Stimulated activated CD4-positive, alpha-beta T cell treated with anti-CD3 and anti-CD28 coated beads, TNF-alpha, amount 100 ng/mL, for 24 hours (primary cell): ENCODE measurements around the gene CPT1B.

Experiments used
- DNase-seq, 3 experiments: peaks; one replicate each; pipeline ENCODE4 v3.0.0-alpha.2; 2020; ENCODE audit warnings: low read depth in 3 of 3

The CPT1B gene

GRCh38 chr22:50585781-50586180 is 7.6 kb upstream of the CPT1B start:
- DNase-seq: no peak

- no peak for DNase-seq
Measured at GRCh38 chr22:50585238-50585637, 7.0 kb upstream of the CPT1B start.

DNA sequence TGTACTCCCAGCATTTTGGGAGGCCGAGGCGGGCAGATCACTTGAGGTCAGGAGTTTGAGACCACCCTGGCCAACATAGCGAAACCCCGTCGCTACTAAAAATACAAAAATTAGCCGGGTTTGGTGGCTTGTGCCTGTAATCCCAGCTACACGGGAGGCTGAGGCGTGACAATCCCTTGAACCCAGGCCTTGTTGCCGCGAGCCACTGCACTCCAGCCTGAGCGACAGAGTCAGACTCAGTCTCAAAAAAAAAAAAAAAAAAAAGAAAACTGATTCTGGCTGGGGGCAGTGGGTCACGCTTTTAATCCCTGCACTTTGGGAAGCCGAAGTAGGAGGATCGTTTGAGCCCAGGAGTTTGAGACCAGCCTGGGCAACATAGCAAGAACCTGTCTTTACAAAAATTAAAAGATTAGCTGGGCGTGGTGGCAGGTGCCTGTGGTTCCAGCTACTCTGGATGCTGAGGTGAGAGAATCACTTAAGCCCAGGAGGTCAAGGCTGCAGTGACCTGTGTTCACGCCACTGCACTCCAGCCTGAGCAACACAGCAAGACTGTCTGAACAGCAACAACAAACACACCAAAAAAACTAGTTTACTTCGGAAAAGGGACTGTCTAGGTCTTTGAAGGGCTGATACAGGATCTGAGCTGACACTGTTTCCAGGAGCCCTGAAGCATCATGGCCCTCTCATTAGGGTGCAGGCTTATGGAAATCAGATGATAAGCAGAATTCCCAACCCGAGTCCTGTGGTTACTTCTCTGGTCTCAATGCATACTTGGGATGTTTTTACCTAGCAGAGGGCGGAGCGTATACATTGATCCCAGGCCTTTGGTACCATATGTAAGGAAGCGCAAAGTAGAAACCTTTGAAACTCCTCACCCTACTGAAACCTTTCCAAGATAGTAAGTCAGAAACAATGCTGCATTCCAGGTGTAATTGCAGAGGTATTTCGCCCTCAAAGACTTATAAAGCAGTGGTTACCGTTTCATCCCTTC is 6.2 kb upstream of the CPT1B start:
- no peak for DNase-seq

- peak in 1 of 3 experiments; percentile 14 for DNase-seq
Measured at GRCh38 chr22:50583294-50583861, 5.2 kb upstream of the CPT1B start.

DNA sequence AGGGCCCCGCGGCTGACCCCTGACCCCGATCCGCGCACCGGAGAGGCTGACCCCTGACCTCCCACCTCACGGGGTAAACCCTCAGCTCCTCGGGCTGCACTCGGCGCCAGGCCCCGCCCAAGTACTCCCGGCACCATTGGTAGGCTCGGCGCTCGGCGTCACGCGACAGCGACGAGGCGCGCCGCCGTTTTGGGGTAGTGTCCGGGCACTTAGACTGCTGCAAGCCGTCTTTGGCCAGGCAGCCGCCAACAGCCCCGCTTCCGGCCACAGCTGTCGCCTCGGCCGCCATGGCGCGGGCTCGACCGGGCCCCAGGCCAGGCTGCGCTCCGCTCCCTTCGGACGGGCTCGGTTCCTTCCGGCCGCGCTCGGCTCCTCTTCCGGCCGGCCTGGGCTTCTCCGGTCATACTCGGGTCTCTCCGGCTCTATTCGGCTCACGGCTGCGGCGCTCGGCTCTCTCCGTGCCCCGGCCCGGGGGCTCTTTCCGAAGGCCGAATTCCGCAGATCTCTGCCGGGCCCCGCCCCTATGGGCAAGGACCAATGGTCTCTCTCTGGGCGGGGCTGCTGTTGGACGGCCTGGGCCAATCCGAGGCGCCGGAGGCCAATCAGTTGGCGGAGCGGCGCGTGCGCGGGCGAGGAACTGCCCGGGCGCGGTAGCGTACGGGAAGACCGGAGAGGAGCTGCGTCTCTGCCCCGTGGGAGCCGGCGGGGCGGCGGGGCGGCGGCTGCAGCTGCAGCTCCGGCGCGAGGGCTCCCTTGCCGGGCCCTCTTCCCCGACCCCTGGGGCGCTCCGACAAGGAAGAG is 4.5 kb upstream of the CPT1B start, which contains the start of gene CHKB:
CHKB (minus strand) TSS at position 357 of the 801 bp plus-strand sequence; CDS start at position 289, 68 bp downstream.
- DNase-seq: peak; percentile 96 to 99 (median 97)

GRCh38 chr22:50581950-50582492 is 3.8 kb upstream of the CPT1B start:
- peak in 1 of 3 experiments; percentile 24 for DNase-seq

DNA sequence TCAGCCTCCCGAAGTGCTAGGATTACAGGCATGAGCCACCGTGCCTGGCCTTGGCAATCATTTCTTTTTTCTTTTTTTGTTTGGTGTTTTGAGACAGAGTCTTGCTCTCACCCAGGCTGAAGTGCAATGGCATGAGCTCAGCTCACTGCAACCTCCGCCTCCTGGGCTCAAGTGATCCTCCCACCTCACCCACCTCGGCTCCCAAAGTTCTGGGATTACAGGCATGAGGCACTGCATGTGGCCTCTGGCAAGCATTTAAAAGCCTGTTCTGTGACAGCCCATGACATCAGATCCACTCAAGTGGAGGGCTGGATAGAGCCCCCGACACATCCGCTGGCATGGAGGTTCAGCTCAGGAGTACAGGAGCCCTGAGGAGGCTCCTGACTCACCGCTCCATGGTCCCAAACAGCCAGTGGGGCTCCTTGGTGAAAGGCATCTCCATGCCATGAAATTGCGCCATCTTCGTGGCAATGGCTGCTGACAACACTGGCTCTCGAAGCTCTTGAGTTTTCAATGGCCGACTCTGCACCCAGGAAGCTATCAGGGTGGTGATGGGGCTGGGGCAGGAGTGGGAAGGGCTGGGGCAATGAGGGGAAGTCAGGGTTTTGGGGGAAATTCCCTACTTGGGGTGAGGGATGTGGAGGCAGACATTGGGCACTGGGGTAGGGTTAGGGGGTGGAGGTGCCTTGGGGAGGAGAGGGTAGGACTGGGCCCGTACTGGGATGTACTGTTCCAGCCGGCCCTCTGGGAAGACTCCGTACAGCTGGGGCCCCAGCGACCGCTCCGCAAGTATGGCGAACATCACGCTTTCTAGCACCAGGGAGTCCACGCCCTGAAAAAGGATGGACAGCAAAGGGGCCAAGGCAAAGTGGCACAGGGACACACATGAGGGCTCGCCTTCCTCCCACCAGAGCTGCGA is 3.1 kb upstream of the CPT1B start:
- no peak for DNase-seq

DNA sequence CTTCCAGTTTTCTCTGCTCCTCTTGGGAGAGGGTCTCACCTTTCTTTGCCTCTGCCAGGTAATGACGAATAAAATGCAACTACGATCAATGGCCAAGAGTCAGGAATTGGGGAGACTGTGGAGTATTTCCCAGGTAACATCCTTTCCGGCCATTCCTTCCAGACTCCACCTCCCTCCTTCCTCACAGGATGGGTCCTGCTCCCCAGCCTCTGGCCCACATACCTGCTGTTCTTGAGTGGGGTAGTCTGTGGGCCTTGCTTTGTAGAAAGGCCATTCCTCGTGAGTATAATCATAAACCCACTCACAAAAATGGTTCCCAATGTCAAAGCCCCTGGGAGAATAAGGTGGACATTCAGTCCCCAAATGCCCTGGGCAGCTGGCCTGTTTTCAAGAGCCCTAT is 1.5 kb upstream of the CPT1B start:
- no peak for DNase-seq

GRCh38 chr22:50578776-50579310 is 616 bp upstream of the CPT1B start:
- DNase-seq: no peak

DNA sequence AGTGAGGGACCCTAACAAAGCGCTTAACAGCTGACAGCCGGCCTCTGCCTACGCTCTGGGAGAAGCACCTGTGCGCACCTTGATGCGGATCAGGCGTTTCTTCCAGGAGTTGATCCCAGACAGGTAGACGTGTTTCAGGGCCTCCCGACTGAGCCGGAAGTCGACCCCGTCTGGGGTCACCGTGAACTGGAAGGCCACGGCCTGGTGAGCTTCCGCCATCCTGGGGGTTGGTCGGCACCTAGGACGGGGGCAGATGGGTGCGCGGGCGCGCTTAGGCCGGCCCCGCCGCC is 585 bp downstream of the CPT1B start:
- no peak for DNase-seq

DNA sequence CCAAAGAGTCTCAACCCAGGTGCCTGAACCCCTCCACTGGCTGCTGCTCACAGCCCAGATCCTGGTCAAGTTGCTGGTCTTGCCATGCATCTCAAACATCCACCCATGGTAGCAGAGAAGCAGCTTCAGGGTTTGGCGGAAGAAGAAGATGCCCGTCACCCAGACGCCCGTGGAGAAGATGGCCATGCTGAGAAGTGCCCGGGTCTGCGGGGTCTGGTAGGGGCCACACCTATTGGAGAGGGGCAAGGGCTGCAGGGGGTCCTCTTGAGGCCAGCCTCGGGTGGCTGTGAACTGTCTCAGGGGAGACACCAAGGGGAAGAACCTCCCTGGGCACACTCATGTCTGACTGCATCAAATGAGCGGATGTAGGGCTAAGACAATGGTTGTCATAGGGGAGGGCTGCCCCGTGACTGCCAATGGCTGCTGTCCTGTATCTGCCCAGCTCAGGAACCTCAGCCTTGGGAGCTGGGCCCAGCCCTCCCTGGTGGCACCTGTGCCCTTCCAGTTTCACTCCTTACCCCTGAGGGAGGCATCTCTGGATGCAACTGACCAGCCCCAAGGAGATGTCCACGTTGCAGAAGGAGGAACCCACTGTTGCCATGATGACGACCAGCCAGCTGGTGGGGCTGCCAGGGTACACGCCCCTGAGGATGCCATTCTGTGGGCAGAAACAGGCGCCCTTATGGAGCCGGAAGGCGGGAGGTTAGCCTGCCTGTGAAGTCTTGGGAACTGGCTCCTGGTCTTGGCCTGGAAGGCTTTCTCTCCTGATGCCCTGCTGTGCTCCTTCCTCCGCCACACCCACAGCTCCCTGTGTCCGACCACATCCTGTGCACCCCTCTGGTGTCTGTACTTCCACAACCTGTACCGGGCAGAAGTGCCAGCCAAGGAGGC is 1.2 kb downstream of the CPT1B start:
- DNase-seq: no peak

DNA sequence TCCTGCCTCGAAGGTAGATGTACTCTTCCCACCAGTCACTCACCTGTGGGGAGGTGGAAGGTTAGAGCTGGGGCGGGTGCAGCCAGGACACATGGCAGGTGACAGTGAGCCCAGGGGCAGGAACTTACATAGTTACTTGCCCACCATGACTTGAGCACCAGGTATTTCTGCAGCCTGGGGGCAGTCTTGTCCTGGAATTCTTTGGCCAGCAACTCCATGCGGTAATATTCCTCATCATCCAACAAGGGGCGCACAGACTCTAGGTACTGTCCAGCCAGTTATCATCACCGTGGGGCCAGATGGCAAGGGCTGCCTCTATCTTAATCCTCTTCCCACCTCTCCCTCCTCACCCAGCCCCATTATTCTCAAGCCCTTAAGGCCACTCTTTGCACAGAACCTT is 2.2 kb downstream of the CPT1B start:
- DNase-seq: no peak

DNA sequence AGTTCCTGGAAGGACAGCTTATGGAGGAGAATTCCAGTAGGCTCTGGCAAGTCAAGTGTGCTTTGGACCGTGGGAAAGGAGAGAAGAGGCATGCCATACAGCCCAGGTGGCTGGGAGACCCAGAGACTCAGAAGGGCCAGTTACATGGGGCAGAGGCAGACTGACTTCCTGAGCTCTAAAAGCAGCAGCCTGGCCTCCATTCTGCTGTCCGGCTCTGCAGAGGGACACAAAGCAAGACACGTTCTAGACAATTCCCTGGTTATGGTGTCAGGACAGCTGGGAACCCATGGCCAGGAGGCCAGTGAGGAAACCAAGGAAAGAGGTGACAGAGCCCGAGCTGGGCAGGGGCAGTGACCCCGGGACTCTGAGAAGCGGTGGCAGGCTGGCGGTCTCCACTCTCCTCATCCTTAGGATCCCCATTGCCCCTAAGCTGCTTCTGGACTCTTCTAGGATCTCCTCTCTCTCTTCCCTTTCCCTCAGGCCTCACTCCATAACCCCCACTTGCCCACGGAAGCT is 2.7 kb downstream of the CPT1B start:
- DNase-seq: no peak

- DNase-seq: no peak
Measured at GRCh38 chr22:50574383-50574755, 3.9 kb downstream of the CPT1B start.

DNA sequence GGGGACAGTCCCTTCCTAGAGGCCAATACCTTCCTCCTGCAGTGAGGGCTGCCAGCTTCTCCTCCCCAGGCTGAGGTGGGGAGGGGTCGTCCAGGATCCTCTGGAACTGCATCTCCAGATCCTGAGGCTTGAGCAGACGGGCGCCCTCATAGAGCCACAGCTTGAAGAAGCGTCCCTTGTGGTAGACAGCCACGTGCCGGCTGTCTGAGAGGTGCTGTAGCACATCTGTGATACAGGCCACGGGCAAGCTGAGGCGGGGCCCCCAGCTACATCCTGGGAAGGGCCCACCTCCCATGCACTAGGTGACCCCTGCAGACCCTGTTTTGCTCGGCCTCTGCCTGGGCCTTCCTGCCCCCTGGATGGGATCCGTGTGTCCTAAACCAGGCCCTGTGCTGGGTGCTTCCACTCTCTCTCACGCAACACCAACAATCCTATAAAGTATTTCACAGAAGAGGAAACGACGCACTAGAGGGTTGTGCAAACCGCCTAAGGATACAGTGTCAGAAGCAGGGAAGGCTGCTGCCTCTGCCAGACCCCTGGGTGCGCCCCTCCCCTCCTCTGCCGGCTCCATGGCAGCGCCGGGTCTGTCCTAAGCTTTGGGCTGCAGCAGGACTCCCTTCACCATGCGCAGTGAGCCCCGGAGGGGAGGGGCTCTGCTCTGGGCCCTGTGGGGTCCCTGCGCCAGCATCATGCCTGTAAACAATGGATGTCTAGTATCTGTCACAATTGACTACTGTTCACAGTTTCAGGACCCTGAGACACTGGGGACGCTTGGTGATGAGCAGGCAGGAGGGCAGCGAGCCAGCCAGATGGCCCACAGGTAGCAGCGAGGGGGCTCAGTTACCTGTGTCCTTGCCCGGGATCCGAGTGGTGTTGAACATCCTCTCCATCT is 4.5 kb downstream of the CPT1B start:
- DNase-seq: no peak

- DNase-seq: no peak
Measured at GRCh38 chr22:50572965-50573364, 5.3 kb downstream of the CPT1B start.

DNA sequence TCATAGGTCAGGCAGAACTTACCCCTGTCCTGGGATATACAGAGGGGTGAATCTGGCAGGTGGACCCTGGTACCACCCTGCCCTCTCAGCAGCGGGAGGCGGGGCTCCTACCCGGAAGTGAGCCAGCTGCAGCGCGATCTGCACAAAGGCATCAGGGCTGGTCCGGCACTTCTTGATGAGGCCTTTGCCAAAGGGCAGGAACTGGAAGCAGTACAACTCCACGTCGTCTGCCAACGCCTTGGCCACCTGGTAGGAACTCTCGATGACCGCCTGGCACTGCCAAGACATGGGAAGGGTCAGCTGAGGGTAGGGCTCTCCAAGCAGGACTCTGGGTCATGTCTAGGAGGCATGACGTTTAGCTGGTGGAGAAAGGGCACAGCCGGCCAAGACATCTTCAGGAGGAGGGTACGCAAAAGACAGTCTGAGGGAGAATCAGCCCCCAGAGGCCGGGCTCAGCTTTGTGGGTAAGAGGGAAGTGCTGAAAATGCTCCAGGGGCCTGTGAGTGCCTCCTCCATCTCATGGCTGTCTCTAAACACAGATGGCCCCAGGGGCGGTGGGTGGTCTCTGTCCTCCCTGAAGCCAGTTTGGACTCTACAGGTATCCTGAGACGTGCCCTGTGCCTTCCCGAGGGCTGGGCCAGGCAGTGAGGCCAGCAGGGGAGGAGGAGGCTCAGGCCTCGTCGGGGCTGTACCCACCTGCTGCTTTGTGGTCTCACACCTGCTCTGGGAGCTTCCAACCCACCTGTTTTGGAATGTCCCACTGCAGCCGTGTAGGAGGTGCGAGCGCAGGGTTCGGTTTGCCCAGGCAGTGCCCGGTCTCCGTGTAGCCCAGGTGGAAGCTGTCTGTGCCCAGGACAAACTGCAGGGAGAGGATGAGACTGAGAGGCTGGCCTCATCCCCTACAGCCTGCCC is 6.7 kb downstream of the CPT1B start:
- DNase-seq: no peak
